Measurements from ENCODE around the gene RBMXL2.

The RBMXL2 gene

GRCh38 chr11:7088921-7089320 lies at the start of gene RBMXL2:
Gene RBMXL2, plus strand, starts transcription at chr11:7088998. Its CDS starts 123 bp downstream, at chr11:7089121.
- no peak for DNase-seq (ENCODE audit: low spot score)
- TF ChIP-seq CTCF (IDR thresholded peaks at IDR 0.05; ENCODE audit: extremely low read depth, missing control alignments) = no peak

GRCh38 chr11:7046474-7047175 lies 42.2 kb upstream of the RBMXL2 start:
- TF ChIP-seq CTCF (IDR thresholded peaks at IDR 0.05; ENCODE audit: extremely low read depth, missing control alignments) = no peak
- DNase-seq (ENCODE audit: low spot score) = no peak

DNA sequence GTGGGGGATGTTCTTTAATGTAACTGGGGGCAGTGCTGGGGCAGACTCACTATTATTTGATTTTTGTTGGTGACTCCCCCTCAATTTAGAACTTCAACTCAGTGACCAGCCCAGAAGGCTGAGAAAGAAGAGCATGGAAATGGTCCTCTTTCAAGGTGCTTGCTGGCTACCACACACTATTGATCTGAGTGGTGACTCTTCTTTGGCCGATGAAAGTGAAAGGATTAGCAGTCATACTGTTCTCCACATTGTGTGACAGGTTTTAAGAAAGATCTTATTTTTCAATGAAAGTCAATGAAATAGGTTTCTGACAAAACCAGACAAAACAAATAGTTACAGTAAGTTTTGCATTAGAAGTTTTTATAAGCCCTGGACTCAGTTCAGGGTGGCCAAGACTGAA lies 38.6 kb upstream of the RBMXL2 start:
- no peak for TF ChIP-seq CTCF (IDR thresholded peaks at IDR 0.05; ENCODE audit: extremely low read depth, missing control alignments)
- peak; percentile 7 for DNase-seq (ENCODE audit: low spot score)

DNA sequence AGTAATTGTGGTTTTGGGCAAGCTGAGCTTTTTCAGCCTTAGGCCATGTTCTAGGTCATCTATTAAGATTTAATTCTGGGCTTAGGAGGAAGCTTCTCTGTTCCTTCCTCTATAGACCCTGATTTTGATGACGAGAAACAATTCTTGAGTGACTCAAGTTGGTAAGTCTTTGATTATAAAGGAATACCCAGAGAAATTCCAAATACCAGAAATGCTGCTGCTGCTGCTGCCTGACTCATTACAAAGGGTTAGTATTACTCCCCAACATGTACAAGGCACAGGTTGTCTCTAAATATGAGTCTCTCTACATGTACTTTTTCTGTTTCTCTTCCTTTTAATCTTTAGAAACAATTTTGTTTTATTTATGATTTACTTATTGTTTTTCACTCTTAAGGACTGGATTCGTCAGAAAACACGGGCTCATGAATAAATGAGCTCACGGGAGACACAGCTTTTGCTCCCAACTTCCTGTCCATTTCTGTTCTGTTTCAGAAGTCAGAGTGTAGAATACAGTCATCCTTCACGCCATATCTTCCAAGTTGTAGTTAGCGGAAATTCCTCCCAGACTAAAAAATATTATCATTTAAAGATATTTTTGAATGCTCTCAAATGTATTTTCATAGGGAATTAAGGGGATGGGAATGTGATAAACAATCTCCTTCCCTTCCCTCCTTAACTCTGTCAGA lies 31.8 kb upstream of the RBMXL2 start:
- DNase-seq (ENCODE audit: low spot score) = no peak
- TF ChIP-seq CTCF (IDR thresholded peaks at IDR 0.05; ENCODE audit: extremely low read depth, missing control alignments) = no peak

- no peak for DNase-seq (ENCODE audit: low spot score)
- TF ChIP-seq CTCF (IDR thresholded peaks at IDR 0.05; ENCODE audit: extremely low read depth, missing control alignments) = no peak
These were observed 31.2 kb upstream of the RBMXL2 start for GRCh38 chr11:7057641-7058040.

- DNase-seq (ENCODE audit: low spot score) = no peak
- no peak for TF ChIP-seq CTCF (IDR thresholded peaks at IDR 0.05; ENCODE audit: extremely low read depth, missing control alignments)
These were observed 27.9 kb upstream of the RBMXL2 start for GRCh38 chr11:7060868-7061267.

DNA sequence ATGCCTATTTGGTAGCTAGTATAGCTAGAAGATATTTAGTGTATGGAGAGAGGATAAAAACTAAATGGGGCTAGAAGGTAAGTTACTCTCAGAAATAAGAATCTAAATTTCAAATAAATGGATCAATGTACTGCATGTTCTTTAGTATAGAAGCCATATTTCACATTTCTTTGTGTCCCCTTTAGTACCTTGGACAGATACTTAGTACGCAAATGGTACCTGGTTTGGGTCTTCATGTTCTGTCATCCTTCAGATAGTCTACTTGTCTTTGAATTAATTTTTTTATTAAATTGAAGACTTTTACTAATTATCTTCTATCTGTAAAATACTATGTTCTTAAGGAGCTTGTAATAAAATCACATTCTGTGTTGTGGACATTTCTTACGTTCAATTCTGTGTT lies 26.3 kb upstream of the RBMXL2 start:
- TF ChIP-seq CTCF (IDR thresholded peaks at IDR 0.05; ENCODE audit: extremely low read depth, missing control alignments) = no peak
- no peak for DNase-seq (ENCODE audit: low spot score)
